B cell (primary cell): ENCODE data around the gene HOXA11. TPM values are rescaled to one million over a fixed set of nuclear protein-coding genes. Genes with fewer than 3 reads are reported as not detected.

Experiments used
- ATAC-seq: fragments of 200-7000 bp; cut with Tn5 transposase; one replicate; pipeline ENCODE4 v1.10.0; 2021; ENCODE audit warnings: low read depth, mild to moderate bottlenecking, moderate number of reproducible peaks, moderate library complexity
- CTCF ChIA-PET: fragments of 350-600 bp; sonication (Branson Sonifier 250); formaldehyde crosslinking; loops from one replicate; lab custom pipeline; 2021; ENCODE audit warnings: antibody characterized with exemption, inconsistent platforms; lab: Charles Lee
- POLR2A ChIA-PET: fragments of 350-600 bp; sonication (Branson Sonifier 250); formaldehyde crosslinking; loops from one replicate; lab custom pipeline; 2021; ENCODE audit warnings: antibody characterized with exemption; lab: Charles Lee
- DNase-seq: peaks from one replicate; pipeline ENCODE4 v3.0.0; 2013
- H2AFZ ChIP-seq: 2 replicates; pipeline ENCODE4 v1.6.1; 2012; ENCODE audit warnings: mild to moderate bottlenecking, low read depth, low read length; ENCODE audit not compliant: insufficient read depth, poor library complexity, severe bottlenecking
- H3K27ac ChIP-seq, 2 donors: 1 replicate in 1 of 2; 2 replicates in 1 of 2; pipeline ENCODE4 v1.5.1; 2012 to 2013; ENCODE audit warnings: low read length in 2 of 2, mild to moderate bottlenecking in 2 of 2, moderate library complexity in 1 of 2
- H3K27me3 ChIP-seq, 4 experiments: fragments of 200-600 bp in 1 of 4; sonication (generic) in 1 of 4; replicated peaks in 1 of 4; 1 replicate in 2 of 4; 2 replicates in 2 of 4; pipeline versions ENCODE4 v1.6.1 to v1.7.0; 2013 to 2016; ENCODE audit warnings: low read length in 3 of 4, mild to moderate bottlenecking in 2 of 4, mixed read lengths in 1 of 4, moderate library complexity in 1 of 4; ENCODE audit not compliant: insufficient read depth in 4 of 4, control insufficient read depth in 3 of 4; ENCODE audit errors: control extremely low read depth in 1 of 4
- H3K36me3 ChIP-seq, 2 experiments: replicated peaks in 1 of 2; 1 replicate in 1 of 2; 2 replicates in 1 of 2; pipeline versions ENCODE4 v1.6.1 to v1.7.1; 2013; ENCODE audit warnings: low read length in 1 of 2; ENCODE audit not compliant: insufficient read depth in 2 of 2, control insufficient read depth in 1 of 2; ENCODE audit errors: control extremely low read depth in 1 of 2, extremely low read depth in 1 of 2
- H3K4me1 ChIP-seq, 2 donors: fragments of 200-600 bp in 1 of 2; sonication (generic) in 1 of 2; 1 replicate in 1 of 2; 2 replicates in 1 of 2; pipeline versions ENCODE4 v1.5.1 to v1.6.1; 2013 to 2017; ENCODE audit warnings: low read length in 2 of 2; ENCODE audit not compliant: control insufficient read depth in 2 of 2, insufficient read depth in 2 of 2
- H3K4me2 ChIP-seq: replicated peaks from 2 replicates; pipeline ENCODE3; 2012; ENCODE audit warnings: mild to moderate bottlenecking, low read depth, low read length; ENCODE audit not compliant: poor library complexity, severe bottlenecking
- H3K4me3 ChIP-seq, 5 experiments: fragments of 200-600 bp in 1 of 5; sonication (generic) in 1 of 5; 1 replicate in 3 of 5; 2 replicates in 2 of 5; pipeline versions ENCODE4 v1.5.1 to v1.7.0; 2011 to 2016; ENCODE audit warnings: low read length in 4 of 5, mild to moderate bottlenecking in 4 of 5, low read depth in 2 of 5, control low read depth in 1 of 5, moderate library complexity in 1 of 5; ENCODE audit not compliant: insufficient read depth in 1 of 5; ENCODE audit errors: control extremely low read depth in 1 of 5, extremely low read depth in 1 of 5
- H3K79me2 ChIP-seq: fragments of 200-600 bp; sonication (generic); one replicate; pipeline ENCODE4 v1.6.0; 2016; ENCODE audit warnings: low read length; ENCODE audit not compliant: control insufficient read depth, insufficient read depth
- H3K9ac ChIP-seq: fragments of 200-600 bp; sonication (generic); 2 replicates; pipeline ENCODE4 v1.6.1; 2017; ENCODE audit warnings: mild to moderate bottlenecking, low read length, moderate library complexity
- H3K9me3 ChIP-seq, 3 donors: one replicate each; pipeline versions ENCODE4 v1.6.1 to v1.7.1; 2013; ENCODE audit warnings: low read length in 2 of 3; ENCODE audit not compliant: control insufficient read depth in 2 of 3, insufficient read depth in 1 of 3; ENCODE audit errors: control extremely low read depth in 1 of 3
- H4K20me1 ChIP-seq: 2 replicates; pipeline ENCODE4 v1.6.0; 2012; ENCODE audit warnings: mild to moderate bottlenecking, low read length; ENCODE audit not compliant: insufficient read depth, control insufficient read depth, poor library complexity, severe bottlenecking
- H3K27ac Mint-ChIP-seq: one replicate; pipeline ENCODE4 v1.8.0; 2021; ENCODE audit warnings: mixed read lengths
- H3K27me3 Mint-ChIP-seq: one replicate; pipeline ENCODE4 v1.8.0; 2021; ENCODE audit warnings: mixed read lengths
- H3K4me1 Mint-ChIP-seq: one replicate; pipeline ENCODE4 v1.8.0; 2021; ENCODE audit warnings: mixed read lengths
- H3K4me3 Mint-ChIP-seq: one replicate; pipeline ENCODE4 v1.8.0; 2021; ENCODE audit warnings: mixed read lengths
- H3K9me3 Mint-ChIP-seq: one replicate; pipeline ENCODE4 v1.8.0; 2022; ENCODE audit warnings: mixed read lengths; ENCODE audit not compliant: insufficient read depth
- CTCF ChIP-seq: fragments of 200-600 bp; IDR thresholded peaks from one replicate; pipeline ENCODE4 v1.8.0; 2022; ENCODE audit warnings: antibody characterized with exemption, mild to moderate bottlenecking
- EZH2 ChIP-seq: IDR thresholded peaks from 2 replicates; pipeline ENCODE4 v1.6.1; 2012; ENCODE audit warnings: borderline replicate concordance, low read depth, mild to moderate bottlenecking, moderate library complexity, low read length; ENCODE audit not compliant: insufficient read depth, poor library complexity, severe bottlenecking
- WGBS: methylation state at CpG from one replicate; pipeline ENCODE4 v1.1.5; 2013; ENCODE audit warnings: missing lambda C conversion rate; ENCODE audit not compliant: insufficient coverage; 5-methylcytosine and 5-hydroxymethylcytosine counted together
- intact Hi-C: fragments of 100-400 bp; cut with micrococcal nuclease; formaldehyde crosslinking; loops from one replicate; pipeline ENCODE4 v1.10.0; 2022
- polyA plus RNA-seq: library from polyadenylated mRNA; depleted of rRNA; stranded (reverse); fragments of >200 nt; gene quantifications from 2 replicates; pipeline ENCODE4 v1.2.3, GENCODE V29; 2012
- total RNA-seq, 2 donors: library from RNA; stranded (reverse); fragments of 120-200 nt in 1 of 2; gene quantifications; 1 replicate in 1 of 2; 2 replicates in 1 of 2; pipeline versions ENCODE4 v1.2.3 to v1.2.4, GENCODE V29; 2013 to 2022

The HOXA11 gene
- total and polyA plus RNA-seq, 2 donors (not counting 1 experiment from before 2014, with no cell fraction given), result not detected

- no peak overlapping the region for H3K27ac Mint-ChIP-seq
- no peak overlapping the region for H2AFZ ChIP-seq
Measured at GRCh38 chr7:27139334-27140125, 45.5 kb downstream of the HOXA11 start.

More at GRCh38 chr7:27139334-27140125, 45.5 kb downstream of the HOXA11 start:
- H3K27me3 ChIP-seq, result peaks cover 0 to 42% (median 21%) of the 10 kb centered on the region in 4 experiments
- H3K4me1 ChIP-seq, result no peaks in the 10 kb centered on the region
- H3K4me2 ChIP-seq, result no peak overlapping the region
- H3K4me3 ChIP-seq, result no peak overlapping the region
- ATAC-seq, result no peak
- Mint-ChIP-seq H3K4me1 (peaks cover 4% of the 10 kb centered on the region), H3K27me3 (peaks cover 60% of the 10 kb centered on the region), H3K9me3 (no peaks in the 10 kb centered on the region), H3K4me3 (no peak overlapping the region)
- intact Hi-C loops, result no loop called here
- no peak for DNase-seq
- H3K79me2 ChIP-seq, result no peaks in the 10 kb centered on the region
- H3K9ac ChIP-seq, result no peak overlapping the region
- H4K20me1 ChIP-seq, result no peaks in the 10 kb centered on the region
- ChIA-PET CTCF (no interaction called here), POLR2A (no interaction called here)
- H3K27ac ChIP-seq, result no peak overlapping the region
- peaks cover 0 to 21% (median 0%) of the 10 kb centered on the region in 3 donors for H3K9me3 ChIP-seq
- 97% methylated on average over 50 of the region's 53 CpGs for WGBS
- TF ChIP-seq EZH2 (no peak), CTCF (no peak)
- H3K36me3 ChIP-seq, result no peaks in the 10 kb centered on the region
